Fibroblast of mammary gland (primary cell): ENCODE results near the gene SWAP70.

Source experiments
- DNase-seq: peaks from one replicate; pipeline ENCODE4 v3.0.0-alpha.2; 2010; ENCODE audit warnings: low read depth
- H3K4me3 ChIP-seq: 2 replicates; pipeline ENCODE4 v1.5.1; 2011; ENCODE audit warnings: low read depth, mild to moderate bottlenecking, low read length, moderate library complexity; ENCODE audit not compliant: control insufficient read depth
- TF ChIP-seq, protein P1 (sequence below): conservative IDR thresholded peaks from 2 replicates; pipeline ENCODE4 v1.5.1; 2011; ENCODE audit warnings: low read depth, low read length, inconsistent platforms; ENCODE audit not compliant: control insufficient read depth, insufficient read depth

Gene SWAP70

DNA sequence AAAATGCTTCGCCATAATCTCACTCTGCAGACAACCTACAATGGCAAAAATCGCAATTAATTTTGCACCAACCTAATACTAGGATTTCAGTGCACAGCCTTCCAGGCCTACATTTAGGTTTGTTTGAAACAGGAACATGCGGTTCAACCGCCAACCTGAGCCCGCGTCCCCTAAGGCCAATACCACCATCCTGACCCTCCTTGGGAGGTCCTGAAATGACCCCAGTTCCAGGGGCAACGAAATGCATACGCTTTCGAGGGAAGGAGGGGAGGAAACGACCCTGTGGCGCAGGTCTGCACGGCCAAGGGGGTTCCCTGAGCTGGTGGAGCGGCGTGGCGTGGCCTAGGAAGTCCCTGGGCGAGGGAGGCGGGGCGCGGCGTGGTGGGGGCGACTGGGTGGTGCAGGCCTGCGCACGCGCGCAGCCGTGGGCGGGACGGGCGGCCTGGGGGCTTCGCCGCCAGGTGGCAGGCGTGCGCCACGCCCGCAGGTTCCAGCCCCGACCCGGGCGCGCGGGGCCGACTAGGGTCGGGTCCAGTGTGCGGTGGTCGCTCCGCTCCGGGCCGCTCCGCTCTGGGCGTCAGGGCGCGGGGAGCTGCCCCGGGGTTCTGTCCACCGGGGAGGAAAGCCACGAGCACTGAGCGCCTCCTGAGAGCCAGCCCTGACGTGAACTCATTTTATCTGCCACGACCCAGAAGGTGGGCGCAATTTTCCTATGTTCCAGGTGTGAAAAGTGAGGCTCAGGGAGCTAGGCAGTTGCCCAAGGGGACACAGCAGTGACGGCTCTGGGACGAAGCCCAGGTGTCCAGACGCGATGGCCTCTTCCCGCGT lies 94.1 kb downstream of the SWAP70 start:
- TF ChIP-seq, protein P1, sequence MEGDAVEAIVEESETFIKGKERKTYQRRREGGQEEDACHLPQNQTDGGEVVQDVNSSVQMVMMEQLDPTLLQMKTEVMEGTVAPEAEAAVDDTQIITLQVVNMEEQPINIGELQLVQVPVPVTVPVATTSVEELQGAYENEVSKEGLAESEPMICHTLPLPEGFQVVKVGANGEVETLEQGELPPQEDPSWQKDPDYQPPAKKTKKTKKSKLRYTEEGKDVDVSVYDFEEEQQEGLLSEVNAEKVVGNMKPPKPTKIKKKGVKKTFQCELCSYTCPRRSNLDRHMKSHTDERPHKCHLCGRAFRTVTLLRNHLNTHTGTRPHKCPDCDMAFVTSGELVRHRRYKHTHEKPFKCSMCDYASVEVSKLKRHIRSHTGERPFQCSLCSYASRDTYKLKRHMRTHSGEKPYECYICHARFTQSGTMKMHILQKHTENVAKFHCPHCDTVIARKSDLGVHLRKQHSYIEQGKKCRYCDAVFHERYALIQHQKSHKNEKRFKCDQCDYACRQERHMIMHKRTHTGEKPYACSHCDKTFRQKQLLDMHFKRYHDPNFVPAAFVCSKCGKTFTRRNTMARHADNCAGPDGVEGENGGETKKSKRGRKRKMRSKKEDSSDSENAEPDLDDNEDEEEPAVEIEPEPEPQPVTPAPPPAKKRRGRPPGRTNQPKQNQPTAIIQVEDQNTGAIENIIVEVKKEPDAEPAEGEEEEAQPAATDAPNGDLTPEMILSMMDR: no peak

DNA sequence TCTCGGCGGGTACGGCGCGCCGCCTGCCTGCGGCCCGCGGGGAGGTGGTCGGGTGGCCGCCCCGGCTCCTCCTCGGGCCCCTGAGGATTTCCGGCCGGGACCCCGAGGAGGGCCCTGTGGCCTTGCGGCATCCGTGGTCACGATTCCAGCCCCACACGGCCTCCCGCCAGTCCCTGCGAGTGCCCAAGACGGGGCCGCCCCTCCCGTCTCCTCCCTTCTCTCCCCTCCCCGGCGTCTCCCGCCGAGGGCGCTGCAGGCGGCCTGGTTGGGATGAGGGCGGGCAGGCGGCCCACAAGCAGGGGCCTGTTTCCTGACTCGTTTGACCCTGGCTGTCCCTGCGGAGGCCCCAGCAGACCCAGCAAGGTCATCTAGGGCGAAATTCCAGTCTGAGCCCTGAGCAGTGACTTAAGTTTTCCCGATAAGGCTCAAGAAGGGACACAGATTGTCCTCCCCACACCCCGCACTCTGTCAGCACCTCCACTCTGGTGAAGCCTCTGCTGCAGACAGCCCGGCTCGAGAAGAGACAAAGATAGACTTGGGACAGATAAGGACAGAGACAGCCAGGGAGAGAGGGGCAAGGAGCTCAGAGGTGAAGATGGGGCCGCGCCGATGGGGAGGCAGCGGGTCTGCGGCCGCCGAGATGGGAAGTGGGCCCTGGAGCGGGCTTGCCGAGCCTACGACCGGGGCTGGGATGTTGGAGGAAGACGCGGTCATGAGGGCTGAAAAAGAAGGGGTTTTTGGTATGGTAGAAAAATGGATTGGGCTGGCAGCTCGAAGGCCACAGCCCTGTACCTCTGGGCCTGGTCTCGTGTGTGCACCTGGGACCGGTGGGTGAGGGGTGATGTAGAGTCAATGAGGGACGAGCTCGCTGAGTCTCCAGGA lies 95.0 kb downstream of the SWAP70 start:
- DNase-seq: peak; percentile 76
- peak overlapping the region; percentile 55 for H3K4me3 ChIP-seq
- TF ChIP-seq, protein P1: peak; percentile 25

More for the DNA sequence above, 94.1 kb downstream of the SWAP70 start:
- DNase-seq: peak; percentile 68
- H3K4me3 ChIP-seq: peak overlapping the region; percentile 55

DNA sequence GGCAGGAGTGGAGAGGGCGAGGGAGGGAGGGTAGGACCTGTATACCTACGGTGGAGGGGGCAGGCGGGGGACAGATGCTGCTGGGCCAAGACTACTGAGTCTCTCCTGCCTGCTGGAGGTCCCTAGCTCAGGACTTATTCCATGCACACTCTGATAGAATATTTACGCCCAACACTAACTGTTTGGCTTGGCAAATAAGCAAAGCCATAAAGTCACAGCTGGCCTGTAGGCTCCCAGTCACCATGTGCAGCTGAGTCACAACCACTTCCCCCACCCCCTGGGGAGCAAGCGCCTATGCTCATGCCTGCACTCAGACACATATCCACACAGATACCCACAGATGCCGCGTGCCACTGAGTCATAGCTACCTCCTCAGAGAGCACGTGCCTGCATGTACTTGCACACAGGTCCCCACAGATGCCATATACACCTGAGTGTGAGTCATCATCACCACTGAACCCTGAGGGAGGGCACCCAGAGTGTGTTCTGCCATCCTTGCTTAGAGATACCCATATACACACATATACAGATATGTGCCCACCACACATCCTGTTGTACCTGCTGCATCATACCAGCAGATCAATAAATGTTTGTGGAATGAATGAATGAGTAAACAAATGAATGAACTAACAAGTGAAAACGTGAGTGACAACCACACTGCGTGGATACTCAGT lies 95.8 kb downstream of the SWAP70 start:
- TF ChIP-seq, protein P1: no peak
- DNase-seq: peak; percentile 100
- H3K4me3 ChIP-seq: peak overlapping the region; percentile 55

DNA sequence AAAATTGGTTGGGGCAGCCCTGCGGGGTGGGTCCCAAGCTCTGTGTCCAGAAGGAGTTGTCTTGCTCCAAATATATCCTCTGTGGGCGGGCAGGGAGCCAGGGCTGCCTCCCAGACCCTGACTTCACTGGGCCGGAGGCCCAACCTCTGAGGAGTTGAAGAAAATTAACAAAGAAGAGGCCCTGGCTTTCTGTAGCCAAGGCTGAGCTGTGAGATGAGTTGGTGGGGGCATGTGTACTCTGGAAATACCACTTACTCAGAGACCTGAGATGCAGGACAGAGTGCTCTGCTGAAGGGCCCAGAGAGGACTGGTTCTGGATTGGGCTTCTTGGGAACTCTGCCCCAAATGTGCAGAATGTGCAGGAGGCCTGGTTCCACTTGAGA lies 96.3 kb downstream of the SWAP70 start:
- no peak overlapping the region for H3K4me3 ChIP-seq
- peak; percentile 97 for DNase-seq
- TF ChIP-seq, protein P1: no peak

DNA sequence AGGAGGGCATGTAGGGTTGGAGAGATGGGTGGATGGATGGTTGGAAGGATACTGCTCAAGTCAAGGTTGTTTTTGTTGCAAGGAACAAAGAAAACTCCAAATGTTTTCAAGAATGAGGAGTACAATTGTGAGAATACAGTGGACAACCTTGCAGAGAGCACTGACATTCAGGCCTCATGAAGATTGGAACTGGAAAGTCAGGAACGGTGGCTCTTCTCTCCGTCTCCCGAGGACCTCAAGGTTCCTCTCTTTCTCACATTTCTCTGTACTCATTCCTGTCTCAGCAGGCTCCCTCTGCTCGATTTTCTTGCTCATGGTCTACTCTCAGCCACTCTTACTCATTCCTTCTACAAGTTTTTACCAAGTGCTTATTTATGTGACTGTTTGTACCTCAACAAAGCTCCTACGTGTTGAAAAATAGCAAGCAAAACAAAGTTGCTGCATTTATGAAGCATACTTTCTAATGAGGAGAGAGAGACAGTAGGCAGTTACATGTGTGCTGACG lies 97.6 kb downstream of the SWAP70 start:
- no peak for DNase-seq
- TF ChIP-seq, protein P1: no peak
- no peak overlapping the region for H3K4me3 ChIP-seq

DNA sequence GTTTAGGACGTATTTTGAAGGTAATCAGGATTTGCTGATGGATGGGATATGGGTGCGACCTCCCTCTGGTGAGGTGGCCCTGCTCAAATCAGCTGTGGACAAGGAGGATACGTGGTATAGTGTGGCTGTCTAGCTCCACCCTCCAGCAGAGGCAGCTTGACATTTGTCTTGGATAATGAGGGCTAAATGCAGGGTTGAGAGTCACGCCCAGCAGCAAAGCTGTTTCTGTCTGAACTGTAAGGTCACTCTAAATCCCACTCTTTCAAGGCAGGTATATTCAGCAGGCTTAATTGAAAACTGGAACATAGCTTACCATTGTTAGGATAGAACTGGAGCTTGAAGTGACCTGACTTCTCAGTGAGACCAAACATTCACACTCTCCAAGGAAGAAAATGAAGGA lies 98.7 kb downstream of the SWAP70 start:
- no peak overlapping the region for H3K4me3 ChIP-seq
- DNase-seq: no peak
- TF ChIP-seq, protein P1: no peak
